Right atrium auricular region (tissue), 2 donors: ENCODE data around the gene NPTX1. TPM values are rescaled to one million over a fixed set of nuclear protein-coding genes. Genes with fewer than 3 reads are reported as not detected.

Source experiments
- DNase-seq: peaks from one replicate; pipeline ENCODE4 v3.0.0-alpha.2; 2019; ENCODE audit warnings: low spot score
- H3K27ac ChIP-seq, 2 donors: fragments of 200-600 bp; sonication (generic); 1 replicate in 1 of 2; 2 replicates in 1 of 2; pipeline ENCODE4 v1.5.1; 2016 to 2019
- H3K27me3 ChIP-seq, 2 donors: fragments of 200-600 bp; sonication (generic); one replicate each; pipeline versions ENCODE4 v1.5.1 to v1.6.0; 2017 to 2019
- H3K36me3 ChIP-seq: fragments of 200-600 bp; sonication (generic); one replicate; pipeline ENCODE4 v1.5.1; 2016
- H3K4me1 ChIP-seq, 2 donors: fragments of 200-600 bp; sonication (generic); one replicate each; pipeline versions ENCODE4 v1.5.1 to v1.6.0; 2017 to 2019
- H3K4me3 ChIP-seq, 2 donors: fragments of 200-600 bp; sonication (generic); 1 replicate in 1 of 2; 2 replicates in 1 of 2; pipeline ENCODE4 v1.5.1; 2017 to 2019; ENCODE audit warnings: mild to moderate bottlenecking in 1 of 2, moderate library complexity in 1 of 2
- H3K9me3 ChIP-seq, 2 donors: fragments of 200-600 bp; sonication (generic); one replicate each; pipeline ENCODE4 v1.5.1; 2019
- total RNA-seq, 2 donors: library from RNA; depleted of rRNA; stranded (reverse); fragments of >200 nt; gene quantifications; one replicate each; pipeline ENCODE4 v1.1.0, GENCODE V29; 2016
- TF ChIP-seq, protein P1 (sequence below), 2 donors: fragments of 200-600 bp; sonication (generic); IDR thresholded peaks; one replicate each; pipeline ENCODE4 v1.5.1; 2019; ENCODE audit warnings: antibody characterized with exemption in 2 of 2

Gene NPTX1
- total RNA-seq, 2 donors from 2014 or later: not detected

DNA sequence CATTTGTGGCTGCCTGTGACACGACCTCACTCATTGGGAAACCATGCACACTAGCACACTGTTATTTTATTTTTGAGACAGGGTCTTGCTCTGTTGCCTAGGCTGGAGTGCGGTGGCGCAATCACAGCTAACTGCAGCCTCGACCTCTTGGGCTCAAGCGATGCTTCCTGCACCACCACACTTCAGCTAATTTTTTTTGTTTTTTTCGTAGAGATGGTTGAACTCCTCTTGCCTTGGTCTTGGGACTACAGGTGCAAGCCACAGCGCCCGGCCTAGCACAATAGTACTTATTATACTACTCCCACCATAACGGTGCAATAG is 2.8 kb upstream of the NPTX1 start:
- H3K4me1 ChIP-seq: peaks cover 0 to 40% of the 10 kb centered on the region in 2 donors
- TF ChIP-seq, protein P1, sequence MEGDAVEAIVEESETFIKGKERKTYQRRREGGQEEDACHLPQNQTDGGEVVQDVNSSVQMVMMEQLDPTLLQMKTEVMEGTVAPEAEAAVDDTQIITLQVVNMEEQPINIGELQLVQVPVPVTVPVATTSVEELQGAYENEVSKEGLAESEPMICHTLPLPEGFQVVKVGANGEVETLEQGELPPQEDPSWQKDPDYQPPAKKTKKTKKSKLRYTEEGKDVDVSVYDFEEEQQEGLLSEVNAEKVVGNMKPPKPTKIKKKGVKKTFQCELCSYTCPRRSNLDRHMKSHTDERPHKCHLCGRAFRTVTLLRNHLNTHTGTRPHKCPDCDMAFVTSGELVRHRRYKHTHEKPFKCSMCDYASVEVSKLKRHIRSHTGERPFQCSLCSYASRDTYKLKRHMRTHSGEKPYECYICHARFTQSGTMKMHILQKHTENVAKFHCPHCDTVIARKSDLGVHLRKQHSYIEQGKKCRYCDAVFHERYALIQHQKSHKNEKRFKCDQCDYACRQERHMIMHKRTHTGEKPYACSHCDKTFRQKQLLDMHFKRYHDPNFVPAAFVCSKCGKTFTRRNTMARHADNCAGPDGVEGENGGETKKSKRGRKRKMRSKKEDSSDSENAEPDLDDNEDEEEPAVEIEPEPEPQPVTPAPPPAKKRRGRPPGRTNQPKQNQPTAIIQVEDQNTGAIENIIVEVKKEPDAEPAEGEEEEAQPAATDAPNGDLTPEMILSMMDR (IDR thresholded peaks at IDR 0.05): no peak
- DNase-seq: no peak
- no peak overlapping the region for H3K27ac ChIP-seq
- no peak overlapping the region for H3K4me3 ChIP-seq
- H3K9me3 ChIP-seq: no peaks in the 10 kb centered on the region
- peaks cover 35 to 69% of the 10 kb centered on the region in 2 donors for H3K27me3 ChIP-seq
- no peaks in the 10 kb centered on the region for H3K36me3 ChIP-seq

DNA sequence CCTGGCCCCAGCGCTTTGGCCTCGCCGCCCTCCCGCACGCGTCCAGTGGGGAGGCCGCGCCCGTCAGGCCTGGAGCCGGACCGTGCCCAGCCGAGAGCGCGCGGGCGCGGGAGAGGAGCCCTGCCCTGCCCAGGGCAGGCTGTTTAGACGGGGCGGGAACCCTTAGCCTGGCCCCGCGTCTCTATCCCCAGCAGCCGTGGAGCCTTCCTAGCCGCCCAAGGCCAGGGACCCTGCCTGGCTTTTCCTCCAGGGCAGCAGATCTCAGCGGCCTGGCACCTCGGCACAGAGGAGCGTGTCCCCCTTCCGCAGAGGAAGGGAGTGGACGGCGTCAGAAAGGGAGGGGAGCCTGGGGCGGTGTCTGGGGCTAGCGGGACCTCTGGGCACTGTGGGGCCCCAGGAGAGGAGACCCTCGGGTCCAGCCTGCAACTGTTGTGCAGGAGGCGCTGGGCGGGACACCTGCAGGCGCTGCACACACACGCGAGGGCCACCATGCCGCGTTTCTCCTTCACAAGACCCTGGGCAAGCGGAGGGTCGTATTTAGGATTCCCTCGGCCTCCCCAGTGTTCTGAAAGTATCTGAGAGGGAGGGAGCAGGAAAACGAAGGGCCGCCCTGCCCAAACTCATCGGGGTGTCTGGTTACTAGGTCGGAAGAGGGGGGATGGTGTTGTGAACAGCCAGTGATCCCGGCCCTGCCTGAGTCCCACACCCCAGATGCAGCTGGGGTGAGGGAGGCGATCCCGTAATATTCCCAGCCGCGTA is 2.3 kb upstream of the NPTX1 start:
- peaks cover 35 to 73% of the 10 kb centered on the region in 2 donors for H3K27me3 ChIP-seq
- no peak overlapping the region for H3K27ac ChIP-seq
- no peak for DNase-seq
- peaks cover 0 to 40% of the 10 kb centered on the region in 2 donors for H3K4me1 ChIP-seq
- TF ChIP-seq, protein P1 (IDR thresholded peaks at IDR 0.05): no peak
- peak overlapping the region in 1 of 2 donors; percentile 37 for H3K4me3 ChIP-seq
- no peaks in the 10 kb centered on the region for H3K9me3 ChIP-seq
- H3K36me3 ChIP-seq: no peaks in the 10 kb centered on the region

DNA sequence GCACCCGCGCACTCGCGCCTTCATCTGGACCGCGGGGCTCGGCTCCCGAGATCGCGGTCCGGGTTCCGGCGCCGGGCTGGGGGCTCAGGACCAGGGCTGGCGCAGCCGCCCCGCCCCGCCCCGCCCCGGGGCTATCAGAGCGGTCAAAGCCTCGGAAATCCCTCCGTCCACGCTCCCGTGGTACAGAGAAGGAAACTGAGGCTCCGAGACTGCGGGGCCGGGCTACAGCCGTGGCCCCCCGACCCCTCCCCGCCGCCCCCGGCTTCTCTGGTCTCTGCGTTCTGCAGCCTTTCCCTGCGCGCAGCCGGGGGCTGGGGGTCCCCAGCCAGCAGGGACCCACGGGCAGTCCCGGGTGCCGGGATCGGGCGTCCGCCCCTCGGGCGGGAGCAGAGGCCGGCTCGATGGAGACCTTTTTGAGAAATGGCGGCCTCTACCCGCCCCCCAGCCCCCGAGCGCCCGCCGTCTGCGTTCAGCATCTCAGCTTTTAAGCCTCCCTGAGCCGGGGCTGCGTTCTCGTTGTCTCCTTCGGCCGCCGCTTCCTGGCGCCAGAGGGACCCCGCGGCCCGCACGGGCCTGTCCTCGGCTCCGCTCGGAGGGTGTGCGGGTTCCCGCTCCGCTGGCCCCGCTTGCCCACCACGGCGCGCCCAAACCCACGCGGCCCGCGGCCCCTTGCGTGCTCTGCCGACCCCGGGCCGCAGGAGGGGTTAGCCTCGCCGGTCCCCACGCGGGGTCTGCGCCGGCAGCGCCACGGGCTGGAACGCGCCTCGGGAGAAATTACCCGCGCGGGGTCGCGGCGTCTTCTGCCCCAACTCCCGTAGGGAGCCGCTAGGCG is 1.5 kb upstream of the NPTX1 start:
- H3K36me3 ChIP-seq: no peaks in the 10 kb centered on the region
- TF ChIP-seq, protein P1 (IDR thresholded peaks at IDR 0.05): peak in 1 of 2 donors; percentile 60
- H3K9me3 ChIP-seq: no peaks in the 10 kb centered on the region
- peak overlapping the region in 1 of 2 donors; percentile 37 for H3K4me3 ChIP-seq
- peaks cover 0 to 40% of the 10 kb centered on the region in 2 donors for H3K4me1 ChIP-seq
- no peak overlapping the region for H3K27ac ChIP-seq
- peaks cover 35 to 74% of the 10 kb centered on the region in 2 donors for H3K27me3 ChIP-seq
- no peak for DNase-seq

DNA sequence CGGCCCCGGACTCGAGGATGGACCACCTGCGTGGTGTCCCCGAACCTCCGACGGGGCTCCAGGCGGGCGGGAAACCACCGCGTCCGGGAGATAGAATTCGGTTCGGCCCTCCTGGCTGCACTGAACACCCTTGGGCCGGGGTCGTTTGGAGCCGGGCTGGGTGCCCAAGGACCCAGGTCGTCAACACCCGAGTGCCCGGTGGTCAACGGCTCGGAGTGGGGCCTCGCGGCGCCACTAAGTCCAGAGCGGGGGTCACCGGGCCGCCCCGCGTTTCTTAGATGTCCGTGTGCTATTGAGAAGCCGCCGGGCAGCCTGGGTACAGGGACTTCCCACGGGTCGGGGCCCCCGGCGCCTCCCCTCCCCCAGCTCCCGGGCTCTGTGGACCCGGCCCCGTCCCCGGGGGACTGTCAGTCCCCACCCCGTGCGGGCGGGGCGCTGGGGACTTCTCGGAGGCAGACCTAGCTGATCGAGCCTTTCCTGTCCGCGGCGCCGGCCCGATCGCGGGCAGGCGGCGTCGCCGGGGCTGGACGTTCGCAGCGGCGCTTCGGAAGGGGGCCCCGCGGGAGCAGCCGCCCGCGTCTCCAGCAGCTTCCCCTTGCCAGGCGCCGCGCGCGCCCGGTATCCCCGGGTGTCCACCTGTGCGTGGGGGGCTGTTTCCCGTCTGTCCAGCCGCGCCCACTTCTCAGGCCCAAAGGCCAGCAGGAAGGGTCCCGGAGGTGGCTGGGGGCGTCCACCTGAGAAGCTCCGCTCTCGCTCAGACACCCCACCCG is 655 bp upstream of the NPTX1 start:
- TF ChIP-seq, protein P1 (IDR thresholded peaks at IDR 0.05): no peak
- H3K4me1 ChIP-seq: peaks cover 0 to 40% of the 10 kb centered on the region in 2 donors
- no peaks in the 10 kb centered on the region for H3K36me3 ChIP-seq
- DNase-seq: no peak
- no peak overlapping the region for H3K27ac ChIP-seq
- H3K4me3 ChIP-seq: peak overlapping the region in 1 of 2 donors; percentile 37
- peaks cover 35 to 71% of the 10 kb centered on the region in 2 donors for H3K27me3 ChIP-seq
- H3K9me3 ChIP-seq: no peaks in the 10 kb centered on the region

DNA sequence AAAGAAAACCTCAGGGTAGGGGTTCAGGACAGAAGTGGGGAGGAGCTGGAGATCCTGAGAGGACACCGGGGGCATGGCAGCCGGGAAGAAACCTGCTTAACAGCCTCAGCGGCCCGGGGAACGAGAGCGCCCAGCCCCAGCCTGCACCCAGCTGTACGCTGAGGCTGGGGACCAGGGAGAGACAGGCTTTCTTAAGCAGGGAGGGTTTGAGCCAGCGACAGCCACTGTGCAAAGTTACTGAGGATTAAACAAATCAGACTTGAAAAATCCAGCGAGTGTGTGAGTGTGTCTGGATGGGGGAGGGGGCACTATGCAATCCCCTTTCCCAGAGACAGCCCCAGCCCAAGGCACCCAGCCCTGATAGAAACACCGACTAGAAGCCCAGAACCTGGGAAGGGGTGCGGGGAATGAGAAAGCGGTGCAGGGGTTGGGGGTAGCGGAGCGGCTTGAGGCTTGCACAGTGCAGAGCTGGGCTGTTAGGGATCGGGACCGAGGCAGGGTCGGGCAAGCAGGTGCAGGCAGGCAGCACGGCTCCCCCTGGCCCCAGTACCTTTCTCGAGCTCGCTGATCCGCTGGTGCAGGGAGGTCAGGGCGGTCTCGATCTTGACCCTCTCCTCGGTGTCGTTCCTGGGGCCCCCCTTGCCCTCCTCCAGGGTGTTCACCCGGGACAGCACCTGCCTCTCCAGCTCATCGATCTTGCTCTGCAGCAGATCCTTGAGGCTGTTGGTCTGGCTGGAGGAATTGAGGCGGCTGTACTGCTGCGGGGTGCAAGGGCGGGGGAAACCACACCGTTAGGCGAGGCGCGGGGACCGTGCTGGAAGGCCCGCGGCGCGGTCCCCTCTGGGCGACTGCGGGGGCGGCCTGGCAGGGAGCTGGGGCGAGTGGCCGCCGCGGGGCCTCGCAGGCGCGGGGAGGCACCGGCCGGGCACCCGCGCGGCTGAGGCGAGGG is 1.2 kb downstream of the NPTX1 start:
- Histone ChIP-seq H3K27ac (no peak overlapping the region), H3K4me1 (peaks cover 0 to 40% of the 10 kb centered on the region in 2 donors), H3K27me3 (peaks cover 30 to 57% of the 10 kb centered on the region in 2 donors), H3K4me3 (peak overlapping the region in 1 of 2 donors; percentile 37), H3K9me3 (no peaks in the 10 kb centered on the region), H3K36me3 (no peaks in the 10 kb centered on the region)
- TF ChIP-seq, protein P1 (IDR thresholded peaks at IDR 0.05): no peak
- no peak for DNase-seq
